ENCODE measurements around the gene UBAC2.
A peak's percentile ranks its signal among the peaks of the same experiment; 100 is the strongest.
"Not testable (repeated sequence)": the region's sequence is repeated elsewhere in the genome, so short reads cannot be mapped to it uniquely, and the experiment has no call there.

Gene UBAC2

DNA sequence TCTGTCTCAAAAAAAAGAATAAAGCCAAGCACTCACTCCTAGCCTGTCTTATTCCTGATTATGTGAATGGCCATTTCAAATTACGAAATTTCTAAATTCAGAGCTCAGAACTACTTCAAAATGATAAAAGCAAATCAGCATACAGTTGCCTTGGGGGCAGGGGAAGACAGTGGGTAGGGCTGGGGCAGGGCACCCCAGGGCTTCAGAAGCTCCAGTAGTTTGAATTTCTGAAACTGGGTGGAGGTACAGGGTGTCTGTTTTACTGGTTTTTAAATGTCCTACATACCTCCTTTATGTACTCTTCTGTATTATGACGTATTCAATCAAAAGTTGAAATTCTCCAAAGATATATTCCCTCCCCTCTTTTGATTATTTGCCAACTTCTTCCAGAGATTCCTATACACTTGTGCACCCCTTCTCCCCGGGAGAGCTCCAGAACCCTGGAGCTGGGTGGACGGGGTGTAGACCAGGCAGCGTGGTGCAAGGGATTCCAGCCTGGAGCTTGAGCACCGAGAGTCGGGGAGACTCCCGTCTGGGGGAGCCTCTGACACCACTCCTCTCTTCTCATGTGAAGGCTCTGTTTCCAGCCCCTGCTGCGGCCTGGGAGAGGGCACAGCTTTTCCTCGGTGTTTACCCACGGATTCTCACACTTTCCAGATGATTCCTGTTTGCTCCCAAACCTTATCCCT, 191.3 kb downstream of the UBAC2 start (continued):
- TF ChIP-seq, protein P1, sequence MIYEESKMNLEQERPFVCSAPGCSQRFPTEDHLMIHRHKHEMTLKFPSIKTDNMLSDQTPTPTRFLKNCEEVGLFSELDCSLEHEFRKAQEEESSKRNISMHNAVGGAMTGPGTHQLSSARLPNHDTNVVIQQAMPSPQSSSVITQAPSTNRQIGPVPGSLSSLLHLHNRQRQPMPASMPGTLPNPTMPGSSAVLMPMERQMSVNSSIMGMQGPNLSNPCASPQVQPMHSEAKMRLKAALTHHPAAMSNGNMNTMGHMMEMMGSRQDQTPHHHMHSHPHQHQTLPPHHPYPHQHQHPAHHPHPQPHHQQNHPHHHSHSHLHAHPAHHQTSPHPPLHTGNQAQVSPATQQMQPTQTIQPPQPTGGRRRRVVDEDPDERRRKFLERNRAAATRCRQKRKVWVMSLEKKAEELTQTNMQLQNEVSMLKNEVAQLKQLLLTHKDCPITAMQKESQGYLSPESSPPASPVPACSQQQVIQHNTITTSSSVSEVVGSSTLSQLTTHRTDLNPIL (CRISPR knock-in tag; IDR thresholded peaks at IDR 0.05; ENCODE audit: low read depth), result no peak
- TF ChIP-seq BACH2 (CRISPR knock-in tag; IDR thresholded peaks at IDR 0.05; ENCODE audit: borderline replicate concordance) (no peak), ZFP30 (CRISPR knock-in tag; IDR thresholded peaks at IDR 0.05) (no peak), ZC3H10 (CRISPR knock-in tag; IDR thresholded peaks at IDR 0.05) (no peak)

DNA sequence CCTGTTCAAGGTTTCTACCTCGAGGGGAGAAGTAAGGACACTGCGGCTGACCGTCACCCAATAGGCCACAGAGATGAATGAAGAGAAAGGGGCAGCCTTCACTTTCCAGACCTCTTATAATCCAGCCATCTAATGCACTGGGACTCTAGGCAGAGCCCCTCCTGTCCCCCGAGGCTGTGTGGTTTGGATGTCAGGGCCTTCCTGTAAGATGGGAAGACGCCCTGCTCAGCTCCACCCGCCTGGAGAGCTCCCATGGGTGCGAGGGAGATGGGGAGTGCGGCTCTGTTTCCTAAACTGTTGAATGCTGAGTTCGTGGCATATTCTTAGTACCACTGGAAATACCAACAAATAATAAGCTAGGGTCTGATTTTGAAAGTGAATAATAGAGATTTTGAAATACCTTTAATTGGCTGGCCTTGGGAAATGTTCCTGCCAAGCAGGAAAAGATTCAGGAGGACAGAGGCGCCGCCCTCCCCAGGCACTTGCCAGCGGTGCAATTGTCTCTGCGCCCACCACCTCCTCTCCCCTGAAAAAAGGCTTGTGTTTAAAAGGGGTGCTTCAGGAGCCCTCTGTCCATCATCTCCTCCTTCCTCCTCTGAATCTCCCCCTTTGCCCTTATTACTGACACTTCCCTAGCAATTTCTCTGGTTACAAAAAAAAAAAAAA, 191.9 kb downstream of the UBAC2 start:
- TF ChIP-seq ESRRG (CRISPR knock-in tag; IDR thresholded peaks at IDR 0.05) (no peak), ZNF70 (CRISPR knock-in tag; IDR thresholded peaks at IDR 0.05) (peak; percentile 42; the same call in 1 of the 2 replicates), BACH2 (CRISPR knock-in tag; IDR thresholded peaks at IDR 0.05; ENCODE audit: borderline replicate concordance) (no peak)
- no peak for ATAC-seq

DNA sequence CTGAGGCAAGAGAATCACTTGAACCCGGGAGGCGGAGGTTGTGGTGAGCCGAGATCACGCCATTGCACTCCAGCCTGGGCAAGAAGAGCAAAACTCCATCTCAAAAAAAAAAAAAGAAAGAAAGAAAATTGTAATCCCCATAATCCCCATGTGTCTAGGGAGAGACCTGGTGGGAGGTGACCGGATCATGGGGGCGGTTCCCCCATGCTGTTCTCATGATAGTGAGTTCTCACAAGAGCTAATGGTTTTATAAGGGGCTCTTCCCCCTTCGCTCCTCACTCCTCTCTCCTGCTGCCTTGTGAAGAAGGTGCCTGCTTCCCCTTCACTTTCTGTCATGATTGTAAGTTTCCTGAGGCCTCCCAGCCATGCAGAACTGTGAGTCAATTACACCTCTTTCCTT, 192.7 kb downstream of the UBAC2 start:
- not testable (repeated sequence) for ATAC-seq

DNA sequence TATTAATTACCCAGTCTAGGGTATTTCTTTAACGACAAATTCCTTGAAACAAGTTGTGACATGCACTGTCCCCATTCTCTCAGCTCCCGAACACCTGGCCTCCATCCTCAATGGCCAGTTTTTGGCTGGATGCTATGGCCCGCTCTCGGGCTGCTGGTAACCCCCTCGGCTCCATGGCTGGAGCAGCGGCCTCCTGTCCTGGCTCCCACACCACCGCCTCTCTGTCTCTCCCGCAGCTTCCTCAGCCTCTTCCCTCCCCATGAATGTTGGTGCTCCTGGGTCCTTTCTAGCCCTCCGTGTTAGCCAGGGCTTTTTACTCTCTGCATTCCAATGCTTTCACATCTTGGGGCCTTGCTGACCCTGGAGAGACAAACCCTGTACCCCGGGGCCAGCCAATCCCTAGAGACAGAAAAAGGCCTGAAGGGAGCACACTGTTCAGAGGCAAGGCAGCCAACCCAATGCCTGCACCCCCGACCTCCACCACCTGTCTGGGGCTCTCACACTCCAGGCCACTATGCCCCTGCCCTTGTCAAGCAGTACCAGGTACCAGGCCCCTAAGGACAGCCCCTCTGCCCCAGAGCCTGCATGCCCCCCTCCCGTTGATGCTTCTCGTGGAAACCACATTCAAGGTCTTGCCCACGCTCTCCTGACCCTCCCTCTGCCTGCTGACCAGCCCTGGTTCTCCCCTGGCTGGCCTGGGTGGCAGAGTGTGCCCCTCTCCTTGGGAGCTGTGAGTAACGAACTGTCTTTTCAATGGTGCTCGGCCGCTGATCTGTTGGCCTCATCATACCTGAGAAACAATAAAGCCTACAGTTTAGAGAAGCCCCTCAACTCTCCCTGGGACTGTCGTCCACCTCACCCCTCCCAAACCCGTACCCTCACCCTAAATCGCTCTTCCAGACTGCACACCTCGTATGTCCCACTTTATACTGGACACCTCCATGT, 193.4 kb downstream of the UBAC2 start:
- TF ChIP-seq ESRRG (CRISPR knock-in tag; IDR thresholded peaks at IDR 0.05), result no peak
- TF ChIP-seq RARB (CRISPR knock-in tag; IDR thresholded peaks at IDR 0.05), result no peak
- TF ChIP-seq, protein P2, sequence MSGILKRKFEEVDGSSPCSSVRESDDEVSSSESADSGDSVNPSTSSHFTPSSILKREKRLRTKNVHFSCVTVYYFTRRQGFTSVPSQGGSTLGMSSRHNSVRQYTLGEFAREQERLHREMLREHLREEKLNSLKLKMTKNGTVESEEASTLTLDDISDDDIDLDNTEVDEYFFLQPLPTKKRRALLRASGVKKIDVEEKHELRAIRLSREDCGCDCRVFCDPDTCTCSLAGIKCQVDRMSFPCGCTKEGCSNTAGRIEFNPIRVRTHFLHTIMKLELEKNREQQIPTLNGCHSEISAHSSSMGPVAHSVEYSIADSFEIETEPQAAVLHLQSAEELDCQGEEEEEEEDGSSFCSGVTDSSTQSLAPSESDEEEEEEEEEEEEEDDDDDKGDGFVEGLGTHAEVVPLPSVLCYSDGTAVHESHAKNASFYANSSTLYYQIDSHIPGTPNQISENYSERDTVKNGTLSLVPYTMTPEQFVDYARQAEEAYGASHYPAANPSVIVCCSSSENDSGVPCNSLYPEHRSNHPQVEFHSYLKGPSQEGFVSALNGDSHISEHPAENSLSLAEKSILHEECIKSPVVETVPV (CRISPR knock-in tag; IDR thresholded peaks at IDR 0.05), result no peak
- no peak for TF ChIP-seq ZNF8 (CRISPR knock-in tag; IDR thresholded peaks at IDR 0.05)
- TF ChIP-seq SNAI2 (CRISPR knock-in tag; IDR thresholded peaks at IDR 0.05), result no peak
- no peak for TF ChIP-seq ZC3H10 (CRISPR knock-in tag; IDR thresholded peaks at IDR 0.05)
- no peak for TF ChIP-seq TOX (CRISPR knock-in tag; IDR thresholded peaks at IDR 0.05; ENCODE audit: borderline replicate concordance)
- TF ChIP-seq, protein P1 (CRISPR knock-in tag; IDR thresholded peaks at IDR 0.05; ENCODE audit: low read depth), result no peak
- no peak for TF ChIP-seq ZFP3 (CRISPR knock-in tag; IDR thresholded peaks at IDR 0.05)
- no peak for TF ChIP-seq OSR1 (CRISPR knock-in tag; IDR thresholded peaks at IDR 0.05)
- ATAC-seq, result no peak

DNA sequence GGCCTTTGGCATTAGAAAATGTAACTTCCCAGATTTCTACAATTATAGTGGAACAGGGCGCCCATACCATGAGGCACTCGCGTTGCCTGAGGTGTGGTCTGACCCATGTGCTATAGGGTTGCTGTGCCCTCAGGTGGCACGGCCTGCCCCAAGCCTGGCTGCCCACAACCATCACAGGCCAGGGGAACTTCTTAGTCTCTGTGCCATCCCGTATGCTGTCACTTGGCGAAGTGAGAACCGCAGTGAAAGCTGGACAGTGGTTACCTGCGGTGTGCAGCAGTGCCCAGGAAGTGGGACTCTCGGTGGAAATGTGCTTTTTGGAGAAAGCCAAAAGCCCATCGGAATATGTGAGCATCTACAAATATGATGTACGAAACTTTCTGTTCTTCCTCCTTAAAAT, 194.8 kb downstream of the UBAC2 start:
- no peak for ATAC-seq
- TF ChIP-seq, protein P1 (CRISPR knock-in tag; IDR thresholded peaks at IDR 0.05; ENCODE audit: low read depth), result no peak
- TF ChIP-seq ESRRG (CRISPR knock-in tag; IDR thresholded peaks at IDR 0.05), result no peak
- no peak for TF ChIP-seq CSDC2 (CRISPR knock-in tag; IDR thresholded peaks at IDR 0.05)
- TF ChIP-seq, protein P3, sequence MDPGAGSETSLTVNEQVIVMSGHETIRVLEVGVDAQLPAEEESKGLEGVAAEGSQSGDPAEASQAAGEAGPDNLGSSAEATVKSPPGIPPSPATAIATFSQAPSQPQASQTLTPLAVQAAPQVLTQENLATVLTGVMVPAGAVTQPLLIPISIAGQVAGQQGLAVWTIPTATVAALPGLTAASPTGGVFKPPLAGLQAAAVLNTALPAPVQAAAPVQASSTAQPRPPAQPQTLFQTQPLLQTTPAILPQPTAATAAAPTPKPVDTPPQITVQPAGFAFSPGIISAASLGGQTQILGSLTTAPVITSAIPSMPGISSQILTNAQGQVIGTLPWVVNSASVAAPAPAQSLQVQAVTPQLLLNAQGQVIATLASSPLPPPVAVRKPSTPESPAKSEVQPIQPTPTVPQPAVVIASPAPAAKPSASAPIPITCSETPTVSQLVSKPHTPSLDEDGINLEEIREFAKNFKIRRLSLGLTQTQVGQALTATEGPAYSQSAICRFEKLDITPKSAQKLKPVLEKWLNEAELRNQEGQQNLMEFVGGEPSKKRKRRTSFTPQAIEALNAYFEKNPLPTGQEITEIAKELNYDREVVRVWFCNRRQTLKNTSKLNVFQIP (CRISPR knock-in tag; IDR thresholded peaks at IDR 0.05; ENCODE audit: borderline replicate concordance, low read depth), result no peak
- TF ChIP-seq TCF4 (CRISPR knock-in tag; IDR thresholded peaks at IDR 0.05; ENCODE audit: borderline replicate concordance), result no peak
- TF ChIP-seq ZNF8 (CRISPR knock-in tag; IDR thresholded peaks at IDR 0.05), result no peak
- TF ChIP-seq PPARA (CRISPR knock-in tag; IDR thresholded peaks at IDR 0.05; ENCODE audit: borderline replicate concordance), result no peak
- TF ChIP-seq ZC3H10 (CRISPR knock-in tag; IDR thresholded peaks at IDR 0.05), result no peak
- TF ChIP-seq TOX (CRISPR knock-in tag; IDR thresholded peaks at IDR 0.05; ENCODE audit: borderline replicate concordance), result no peak
- no peak for TF ChIP-seq ARNTL (CRISPR knock-in tag; IDR thresholded peaks at IDR 0.05; ENCODE audit: borderline replicate concordance, low read depth)
- no peak for TF ChIP-seq SNAI2 (CRISPR knock-in tag; IDR thresholded peaks at IDR 0.05)
- TF ChIP-seq, protein P4, sequence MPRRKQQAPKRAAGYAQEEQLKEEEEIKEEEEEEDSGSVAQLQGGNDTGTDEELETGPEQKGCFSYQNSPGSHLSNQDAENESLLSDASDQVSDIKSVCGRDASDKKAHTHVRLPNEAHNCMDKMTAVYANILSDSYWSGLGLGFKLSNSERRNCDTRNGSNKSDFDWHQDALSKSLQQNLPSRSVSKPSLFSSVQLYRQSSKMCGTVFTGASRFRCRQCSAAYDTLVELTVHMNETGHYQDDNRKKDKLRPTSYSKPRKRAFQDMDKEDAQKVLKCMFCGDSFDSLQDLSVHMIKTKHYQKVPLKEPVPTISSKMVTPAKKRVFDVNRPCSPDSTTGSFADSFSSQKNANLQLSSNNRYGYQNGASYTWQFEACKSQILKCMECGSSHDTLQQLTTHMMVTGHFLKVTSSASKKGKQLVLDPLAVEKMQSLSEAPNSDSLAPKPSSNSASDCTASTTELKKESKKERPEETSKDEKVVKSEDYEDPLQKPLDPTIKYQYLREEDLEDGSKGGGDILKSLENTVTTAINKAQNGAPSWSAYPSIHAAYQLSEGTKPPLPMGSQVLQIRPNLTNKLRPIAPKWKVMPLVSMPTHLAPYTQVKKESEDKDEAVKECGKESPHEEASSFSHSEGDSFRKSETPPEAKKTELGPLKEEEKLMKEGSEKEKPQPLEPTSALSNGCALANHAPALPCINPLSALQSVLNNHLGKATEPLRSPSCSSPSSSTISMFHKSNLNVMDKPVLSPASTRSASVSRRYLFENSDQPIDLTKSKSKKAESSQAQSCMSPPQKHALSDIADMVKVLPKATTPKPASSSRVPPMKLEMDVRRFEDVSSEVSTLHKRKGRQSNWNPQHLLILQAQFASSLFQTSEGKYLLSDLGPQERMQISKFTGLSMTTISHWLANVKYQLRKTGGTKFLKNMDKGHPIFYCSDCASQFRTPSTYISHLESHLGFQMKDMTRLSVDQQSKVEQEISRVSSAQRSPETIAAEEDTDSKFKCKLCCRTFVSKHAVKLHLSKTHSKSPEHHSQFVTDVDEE (CRISPR knock-in tag; IDR thresholded peaks at IDR 0.05), result no peak
- TF ChIP-seq ZFP3 (CRISPR knock-in tag; IDR thresholded peaks at IDR 0.05), result no peak
- no peak for TF ChIP-seq ZNF565 (CRISPR knock-in tag; conservative IDR thresholded peaks at IDR 0.05; ENCODE audit: low read depth)
- no peak for TF ChIP-seq ISL1 (CRISPR knock-in tag; IDR thresholded peaks at IDR 0.05)
- TF ChIP-seq BACH2 (CRISPR knock-in tag; IDR thresholded peaks at IDR 0.05; ENCODE audit: borderline replicate concordance), result no peak
- no peak for TF ChIP-seq ZFP30 (CRISPR knock-in tag; IDR thresholded peaks at IDR 0.05)
